HG03135 (cell line): ENCODE data around the gene WNT6.

Source experiments
- ATAC-seq: cut with Tn5 transposase; IDR thresholded peaks from one replicate; pipeline ENCODE4 v1.9.1; 2021; ENCODE audit warnings: mild to moderate bottlenecking, moderate library complexity; ENCODE audit not compliant: unreplicated experiment

The WNT6 gene

GRCh38 chr2:218875692-218876246, 16.2 kb downstream of the WNT6 start:
- ATAC-seq: no peak

GRCh38 chr2:218876562-218877219, 17.1 kb downstream of the WNT6 start:
- ATAC-seq: no peak

- ATAC-seq: no peak
Observed at GRCh38 chr2:218877331-218877730, 17.7 kb downstream of the WNT6 start.

GRCh38 chr2:218877891-218878290, 18.3 kb downstream of the WNT6 start:
- no peak for ATAC-seq

GRCh38 chr2:218878486-218878885, 18.9 kb downstream of the WNT6 start:
- no peak for ATAC-seq

GRCh38 chr2:218878926-218879761, 19.5 kb downstream of the WNT6 start:
- ATAC-seq: no peak

- no peak for ATAC-seq
Observed at GRCh38 chr2:218879776-218880101, 20.1 kb downstream of the WNT6 start.

- peak; percentile 61 for ATAC-seq
Observed at GRCh38 chr2:218880102-218880858, 20.7 kb downstream of the WNT6 start, which contains the start of gene WNT10A. TSS of gene WNT10A (plus strand) at chr2:218880852. CDS start at chr2:218880996, 144 bp downstream.

- no peak for ATAC-seq
Observed at GRCh38 chr2:218880859-218881594, 21.4 kb downstream of the WNT6 start.

- ATAC-seq: no peak
Observed at GRCh38 chr2:218881744-218882460, 22.3 kb downstream of the WNT6 start.

- ATAC-seq: no peak
Observed at GRCh38 chr2:218882461-218882816, 22.8 kb downstream of the WNT6 start.

- ATAC-seq: no peak
Observed at GRCh38 chr2:218882866-218883366, 23.3 kb downstream of the WNT6 start.

- ATAC-seq: no peak
Observed at GRCh38 chr2:218883491-218884490, 24.2 kb downstream of the WNT6 start.

- ATAC-seq: no peak
Observed at GRCh38 chr2:218884519-218884918, 24.9 kb downstream of the WNT6 start.

GRCh38 chr2:218885981-218886947, 26.7 kb downstream of the WNT6 start:
- peak; percentile 41 for ATAC-seq

- ATAC-seq: no peak
Observed at GRCh38 chr2:218887079-218887478, 27.5 kb downstream of the WNT6 start.

GRCh38 chr2:218888341-218888740, 28.7 kb downstream of the WNT6 start:
- no peak for ATAC-seq
